Epidermal melanocyte (primary cell): Measurements from ENCODE around the gene CCDC102A.
"Not testable (repeated sequence)": the region's sequence is repeated elsewhere in the genome, so short reads cannot be mapped to it uniquely, and the experiment has no call there.

ENCODE experiments used
- DNase-seq: peaks from one replicate; pipeline ENCODE4 v3.0.0; 2011; ENCODE audit warnings: low spot score; ENCODE audit not compliant: insufficient read length

Gene CCDC102A

GRCh38 chr16:57536306-57537193 is at the start of gene CCDC102A:
TSS of gene CCDC102A (minus strand) at chr16:57536571. CDS start at chr16:57529177, 7,394 bp downstream.
- peak; percentile 68 for DNase-seq

- no peak for DNase-seq
Observed at GRCh38 chr16:57585051-57585687, 48.8 kb upstream of the CCDC102A start.

- no peak for DNase-seq
Observed at GRCh38 chr16:57579361-57579665, 42.9 kb upstream of the CCDC102A start.

GRCh38 chr16:57578521-57579360 is 42.4 kb upstream of the CCDC102A start:
- no peak for DNase-seq

GRCh38 chr16:57577691-57578224 is 41.4 kb upstream of the CCDC102A start:
- no peak for DNase-seq

GRCh38 chr16:57577214-57577613 is 40.8 kb upstream of the CCDC102A start:
- no peak for DNase-seq

- peak; percentile 58 for DNase-seq
Observed at GRCh38 chr16:57576429-57576870, 40.1 kb upstream of the CCDC102A start.

- DNase-seq = no peak
Observed at GRCh38 chr16:57575468-57576277, 39.3 kb upstream of the CCDC102A start.

GRCh38 chr16:57574646-57575467 is 38.5 kb upstream of the CCDC102A start:
- no peak for DNase-seq

GRCh38 chr16:57574086-57574485 is 37.7 kb upstream of the CCDC102A start:
- no peak for DNase-seq

- no peak for DNase-seq
Observed at GRCh38 chr16:57572978-57573728, 36.8 kb upstream of the CCDC102A start.

- DNase-seq = no peak
Observed at GRCh38 chr16:57571098-57571497, 34.7 kb upstream of the CCDC102A start.

- no peak for DNase-seq
Observed at GRCh38 chr16:57570301-57571070, 34.1 kb upstream of the CCDC102A start.

- DNase-seq = no peak
Observed at GRCh38 chr16:57569306-57569946, 33.1 kb upstream of the CCDC102A start.

GRCh38 chr16:57568772-57569171 is 32.4 kb upstream of the CCDC102A start:
- DNase-seq = not testable (repeated sequence)

GRCh38 chr16:57568173-57568678 is 31.9 kb upstream of the CCDC102A start:
- DNase-seq = no peak

GRCh38 chr16:57567691-57568090 is 31.3 kb upstream of the CCDC102A start:
- DNase-seq = no peak

GRCh38 chr16:57566436-57566835 is 30.1 kb upstream of the CCDC102A start:
- DNase-seq = no peak
